Fibroblast of skin of right quadriceps (primary cell): ENCODE results near the gene BBIP1.
"Not testable (repeated sequence)": the region's sequence is repeated elsewhere in the genome, so short reads cannot be mapped to it uniquely, and the experiment has no call there.

Source experiments
- DNase-seq: peaks from one replicate; pipeline ENCODE4 v3.0.0-alpha.2; 2013

The BBIP1 gene

DNA sequence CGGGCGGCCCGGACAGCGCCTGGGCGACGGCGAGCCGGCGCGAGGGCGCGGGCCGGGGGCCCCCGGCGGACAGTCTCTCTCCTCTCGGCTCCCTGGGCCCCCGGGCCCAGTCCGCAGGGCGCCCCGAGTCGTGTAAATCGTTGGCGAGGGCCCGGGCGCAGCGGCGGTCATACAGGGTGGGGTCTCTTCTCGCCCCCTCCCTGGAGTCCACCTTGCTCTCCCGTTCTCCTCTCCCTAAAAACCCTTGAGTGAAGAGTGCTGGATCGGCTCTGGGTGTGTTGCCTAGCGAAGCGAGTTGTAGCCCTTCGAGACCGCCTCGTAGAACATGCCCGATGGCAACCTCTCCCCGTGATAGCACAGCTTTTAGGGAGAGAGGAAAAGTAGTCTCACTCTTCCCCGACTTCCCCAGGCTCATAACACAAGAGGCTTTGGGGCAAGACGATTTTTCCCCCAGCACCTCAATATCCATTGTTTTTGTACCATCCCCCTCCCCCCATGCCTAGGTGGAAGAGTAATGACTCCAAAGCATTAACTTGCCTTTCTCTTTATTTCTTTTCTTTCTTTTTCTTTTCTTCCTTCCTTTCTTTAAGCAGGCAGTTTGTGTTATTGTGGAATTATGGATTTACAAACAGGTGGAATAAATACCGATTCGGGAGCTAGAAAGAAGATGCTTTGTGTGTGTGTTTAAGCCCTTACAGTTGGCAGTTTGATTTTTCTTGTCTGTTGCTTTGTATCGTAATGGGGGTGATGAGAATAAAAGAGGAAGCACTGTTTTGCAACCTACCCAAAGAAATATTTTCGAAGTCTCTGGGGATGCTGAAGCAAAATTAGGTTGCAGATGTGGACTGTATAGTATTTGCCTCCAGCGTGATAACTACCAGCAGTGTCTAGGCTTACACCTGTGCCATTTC, 1.2 kb upstream of the BBIP1 start:
- DNase-seq = peak; percentile 63

DNA sequence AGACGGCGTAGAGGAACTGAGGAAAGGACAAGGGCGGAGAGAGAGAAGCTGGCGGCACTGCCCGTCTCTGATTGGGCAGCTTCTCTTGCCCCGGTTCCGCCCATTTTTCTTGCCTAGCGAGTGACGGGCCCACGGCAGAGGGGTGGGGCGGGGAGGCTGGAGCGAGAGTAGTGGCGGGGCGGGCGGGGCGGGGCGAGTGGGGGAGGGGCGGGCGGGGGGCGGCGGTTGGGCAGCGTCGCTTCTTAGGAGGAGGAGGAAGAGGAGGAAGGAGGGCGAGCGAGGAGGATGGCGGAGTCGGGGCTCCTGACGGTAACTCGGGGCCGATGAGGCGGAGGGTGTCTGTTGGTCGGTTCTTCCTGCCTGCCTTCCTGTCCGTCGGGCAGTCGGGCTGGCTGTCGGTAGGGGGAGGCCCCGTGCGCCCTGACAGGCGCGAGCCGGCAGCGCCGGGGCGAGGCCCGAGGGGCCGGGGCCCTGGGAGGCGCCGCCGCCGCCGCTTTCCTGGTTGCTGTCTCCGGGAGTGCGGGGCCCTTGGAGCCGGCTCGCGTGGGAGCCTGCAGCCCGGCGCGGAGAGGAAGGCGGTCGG, 460 bp upstream of the BBIP1 start, which contains the start of gene SHOC2:
TSS of gene SHOC2 (plus strand) at position 256 of the 583 bp plus-strand sequence. CDS start 44,755 bp downstream, outside the sequence.
- no peak for DNase-seq

DNA sequence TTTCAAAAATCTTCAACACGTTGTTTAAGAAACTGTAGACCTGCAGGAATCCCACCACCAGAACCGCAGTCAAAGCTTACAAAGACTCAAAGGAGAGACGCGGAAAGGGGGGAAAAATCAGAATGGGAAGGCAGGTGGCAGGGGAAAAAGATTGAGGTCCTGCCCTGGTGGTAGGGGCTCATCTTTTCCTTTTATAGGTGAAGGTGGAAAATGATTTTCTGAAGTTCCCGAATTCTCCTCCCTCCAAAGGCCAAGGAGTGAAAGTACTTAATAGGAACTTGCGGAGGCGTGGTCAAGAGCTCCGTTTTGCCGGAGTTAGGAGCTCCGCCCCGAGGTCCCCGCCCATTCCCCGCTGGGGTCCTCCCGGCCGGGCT, 724 bp downstream of the BBIP1 start:
- peak; percentile 94 for DNase-seq

DNA sequence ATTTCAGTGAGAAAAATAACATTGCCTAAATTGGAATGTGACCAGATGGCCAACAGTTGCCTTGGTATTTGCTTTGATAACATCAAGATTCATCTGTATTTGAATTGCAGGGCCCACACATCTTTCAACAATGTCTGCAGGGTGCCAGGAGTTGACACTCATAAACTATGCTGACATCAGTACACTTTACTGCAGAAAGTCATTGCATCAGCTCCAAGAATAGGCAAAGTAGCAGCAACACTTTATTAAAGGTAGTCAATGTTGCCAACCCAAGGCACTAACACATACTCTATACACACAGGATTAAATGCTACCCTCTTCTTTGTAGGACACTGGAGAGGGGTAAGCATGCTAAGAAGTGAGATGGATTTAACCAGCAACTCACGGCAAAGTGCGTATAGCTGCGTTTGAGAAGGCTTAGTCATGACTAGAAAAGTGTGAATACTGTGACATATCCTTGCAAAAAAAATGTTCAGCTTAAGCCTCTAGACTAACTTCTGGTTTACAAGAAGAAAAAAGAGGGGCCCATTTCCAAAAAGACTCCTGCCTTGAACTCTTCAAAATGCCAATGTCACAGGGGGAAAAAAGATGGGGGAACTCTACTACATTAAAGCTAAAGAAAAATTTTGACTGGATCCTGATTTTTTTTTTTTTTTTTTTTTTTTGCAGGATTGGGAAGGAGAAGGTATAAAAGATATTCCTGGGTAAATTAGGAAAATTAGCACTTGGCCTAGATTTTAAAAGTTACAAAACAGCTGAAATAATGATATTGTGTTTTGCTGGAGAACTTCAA, 2.2 kb downstream of the BBIP1 start:
- DNase-seq = peak; percentile 92

DNA sequence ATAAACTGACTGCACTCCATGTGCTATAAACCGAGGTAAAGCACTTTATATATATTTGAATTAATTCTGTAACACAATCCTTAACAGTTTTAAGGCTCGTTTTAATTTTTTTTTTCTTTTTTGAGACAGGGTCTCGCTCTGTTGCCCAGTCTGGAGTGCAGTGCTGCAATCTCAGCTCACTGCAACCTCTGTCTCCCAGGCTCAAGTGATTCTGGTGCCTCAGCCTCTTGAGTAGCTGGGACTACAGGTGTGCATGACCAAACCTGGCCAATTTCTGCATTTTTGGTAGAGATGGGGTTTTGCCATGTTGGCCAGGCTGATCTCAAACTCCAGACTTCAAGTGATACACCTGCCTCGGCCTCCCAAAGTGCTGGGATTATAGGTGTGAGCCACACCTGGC, 3.4 kb downstream of the BBIP1 start:
- DNase-seq = not testable (repeated sequence)

DNA sequence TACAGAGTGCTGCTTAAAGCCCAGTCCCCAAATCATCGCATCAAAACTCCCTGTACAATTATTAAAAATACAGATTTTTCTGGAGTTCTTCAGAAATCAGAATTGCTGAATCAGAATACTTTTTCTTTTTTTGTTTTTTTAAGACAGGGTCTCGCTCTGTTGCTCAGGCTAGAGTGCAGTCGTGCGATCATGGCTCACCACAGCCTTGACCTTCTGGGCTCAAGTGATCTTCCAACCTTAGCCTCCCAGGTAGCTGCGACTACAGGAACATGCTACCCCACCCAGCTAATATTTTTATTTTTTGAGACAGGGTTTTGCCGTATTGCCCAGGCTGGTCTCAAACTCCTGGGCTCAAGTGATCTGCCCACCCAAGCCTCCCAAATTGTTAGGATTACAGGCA, 3.9 kb downstream of the BBIP1 start:
- DNase-seq = no peak

DNA sequence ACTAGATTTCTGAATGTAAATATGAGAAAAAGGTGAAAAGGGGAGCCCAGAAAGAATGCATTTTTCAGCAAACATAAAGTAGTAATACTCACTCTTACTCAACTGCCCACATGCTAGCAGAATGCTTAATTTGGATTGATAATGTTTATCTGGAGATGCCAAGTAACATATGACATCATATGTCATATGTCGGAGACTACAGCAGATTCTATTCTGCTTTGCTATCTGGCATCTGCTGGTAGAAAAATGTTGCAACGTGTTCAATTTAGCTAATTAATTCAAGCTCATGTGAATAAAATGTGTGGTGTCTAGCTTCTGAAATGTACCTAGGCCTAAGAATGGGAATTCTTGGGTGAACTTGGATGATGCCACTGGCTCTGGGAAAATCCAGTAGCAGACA, 4.5 kb downstream of the BBIP1 start:
- peak; percentile 24 for DNase-seq

DNA sequence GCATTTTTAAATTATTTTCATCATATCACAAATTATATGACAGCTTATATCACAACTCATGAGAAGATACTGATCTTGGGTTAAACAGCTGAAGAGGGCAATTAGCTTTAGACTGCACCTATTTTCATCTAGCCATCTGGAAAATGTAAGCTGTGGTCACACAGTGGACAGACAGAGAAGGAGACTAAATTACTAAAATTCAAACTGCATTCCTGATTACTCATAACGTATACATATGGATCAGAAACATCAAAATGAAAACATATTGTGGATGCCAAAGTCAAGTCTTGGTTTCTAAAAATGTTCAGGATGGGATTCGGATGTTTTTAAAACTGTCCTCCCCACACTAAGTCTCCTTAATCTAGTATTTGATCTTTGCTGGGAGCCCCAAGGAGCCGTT, 6.6 kb downstream of the BBIP1 start:
- DNase-seq = peak; percentile 80

DNA sequence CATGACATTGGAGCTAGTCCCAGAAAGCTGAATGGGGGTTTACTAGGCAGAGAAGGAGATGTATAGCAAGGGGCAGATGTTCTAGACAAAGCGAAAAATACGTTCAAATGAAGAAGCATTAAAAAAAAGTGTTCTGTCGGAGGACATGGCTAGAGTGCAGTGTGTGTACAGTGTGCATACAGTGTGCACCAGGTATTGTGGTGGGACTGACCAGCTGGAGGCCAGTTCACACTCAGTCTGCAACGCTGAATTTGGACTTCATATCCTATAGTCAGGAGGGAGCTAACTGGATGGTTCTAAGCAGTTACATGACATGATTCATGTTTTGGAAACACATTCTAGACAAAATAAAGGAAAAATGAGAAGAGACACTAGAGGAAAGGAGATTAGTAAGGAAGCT, 8.8 kb downstream of the BBIP1 start:
- no peak for DNase-seq

DNA sequence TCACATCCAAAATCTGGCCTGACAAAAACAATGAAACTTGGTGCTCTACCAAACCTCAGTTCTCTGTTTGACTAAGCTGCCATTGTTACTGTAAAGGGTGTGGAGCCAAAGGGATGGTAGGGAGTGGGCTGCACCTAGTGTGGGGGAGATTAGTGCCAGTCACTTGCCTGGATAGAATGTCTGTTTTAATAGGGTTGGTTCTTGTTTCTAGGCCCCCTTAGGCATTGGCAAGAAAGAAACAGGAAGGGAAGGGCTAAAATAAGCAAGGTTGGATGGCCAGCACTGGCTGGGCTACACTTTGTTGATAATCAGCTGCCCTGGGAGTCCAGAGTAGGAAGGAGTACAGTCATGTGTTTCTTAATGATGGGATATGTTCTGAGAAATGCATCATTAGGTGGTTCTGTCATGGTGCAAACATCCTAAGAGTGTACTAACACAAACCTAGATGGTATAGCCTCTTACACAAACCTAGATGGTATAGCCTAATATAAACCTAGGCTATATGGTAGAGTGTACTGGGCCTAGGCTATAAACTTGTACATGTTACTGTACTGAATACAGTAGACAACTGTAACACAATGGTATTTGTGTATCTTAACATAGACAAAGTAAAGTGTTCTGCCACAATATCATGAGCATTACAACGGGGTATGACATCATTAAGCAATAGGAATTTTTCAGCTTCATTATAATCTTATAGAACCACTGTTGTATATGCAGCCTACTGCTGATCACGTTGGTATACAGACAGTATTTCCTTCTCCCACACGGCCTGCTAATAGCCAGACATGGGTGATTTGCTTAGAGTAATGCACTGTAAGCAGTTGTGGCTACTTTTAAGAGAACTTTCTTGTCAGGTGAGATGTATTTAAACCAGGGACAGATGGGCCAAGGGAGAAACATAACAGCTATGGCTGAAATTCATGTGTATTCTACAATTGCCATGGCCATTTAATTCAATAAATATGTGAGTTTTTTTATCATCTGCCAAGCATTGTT, 15.4 kb downstream of the BBIP1 start:
- DNase-seq = no peak

DNA sequence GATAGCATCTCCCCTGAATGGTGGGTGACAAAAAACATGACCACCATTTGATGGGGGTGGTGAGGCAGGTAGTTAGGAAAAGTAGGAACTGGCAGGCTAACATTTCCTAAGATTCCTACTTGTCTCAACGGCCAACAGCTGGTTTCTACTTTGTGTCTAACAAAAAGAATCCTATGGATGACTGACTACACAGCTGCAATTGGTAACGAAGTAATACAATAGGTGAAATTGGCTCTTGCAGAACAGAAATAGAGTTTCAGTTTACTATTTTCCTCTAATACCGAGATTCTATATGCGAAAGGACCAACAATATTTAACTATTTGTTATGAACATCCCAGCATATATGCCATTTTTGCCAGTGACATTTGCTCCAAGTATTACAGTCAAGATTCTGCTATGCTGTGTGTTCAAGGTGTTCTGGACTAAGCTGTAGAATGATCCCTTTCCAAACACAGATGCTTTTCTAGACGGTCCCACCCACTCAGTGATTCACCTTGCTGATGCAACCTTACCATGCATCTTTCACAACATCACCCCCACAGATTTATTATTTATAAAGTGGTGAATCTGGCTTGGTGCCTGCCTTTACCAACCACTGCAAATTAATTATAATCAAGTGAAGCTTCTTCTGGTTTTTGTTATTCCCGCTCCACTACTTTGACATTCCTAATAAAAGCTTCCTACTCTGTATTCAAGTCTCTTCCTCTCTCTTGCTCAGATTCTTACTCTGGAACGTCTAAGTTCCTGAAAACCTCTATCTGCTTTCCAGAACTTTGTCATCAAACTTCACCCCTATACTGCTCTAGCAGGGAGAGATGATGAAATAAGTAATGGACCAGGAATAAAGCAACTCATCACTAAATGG, 16.8 kb downstream of the BBIP1 start:
- peak; percentile 81 for DNase-seq

DNA sequence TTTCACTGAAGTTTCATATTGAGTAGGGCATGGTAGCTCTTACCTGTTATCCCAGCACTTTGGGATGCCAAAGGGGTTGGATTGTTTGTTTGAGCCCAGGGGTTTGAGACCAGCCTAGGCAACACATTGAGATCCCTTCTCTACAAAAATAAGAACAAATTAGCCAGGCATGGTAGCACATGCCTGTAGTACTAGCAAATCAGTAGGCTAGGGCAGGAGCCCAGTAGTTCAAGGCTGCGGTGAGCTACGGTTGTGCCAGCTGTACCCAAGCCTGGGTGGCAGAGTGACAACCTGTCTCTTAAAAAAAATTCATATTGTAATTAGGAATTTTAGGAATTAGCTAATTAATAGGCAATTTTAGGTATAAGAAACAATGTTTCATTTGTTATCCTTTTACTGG, 18.0 kb downstream of the BBIP1 start:
- DNase-seq = no peak

DNA sequence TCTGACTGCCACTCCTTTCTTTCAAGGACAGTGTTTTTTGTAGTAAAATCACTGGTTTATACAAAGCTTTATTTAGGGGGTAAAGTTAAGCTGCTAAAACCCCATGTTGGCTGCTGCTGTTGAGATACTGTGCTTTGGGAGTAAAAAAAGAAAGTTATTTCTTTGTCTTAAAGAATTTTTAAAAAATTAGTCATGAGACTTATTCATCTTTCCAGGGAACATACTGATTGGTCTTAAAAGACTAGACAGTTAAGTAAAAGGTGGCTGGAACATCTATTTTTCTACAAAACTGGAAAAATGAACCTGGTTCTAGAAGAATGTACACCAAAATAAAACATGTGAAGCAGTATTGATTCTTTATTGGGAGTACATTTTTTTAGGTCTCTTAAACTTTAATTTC, 20.6 kb downstream of the BBIP1 start:
- no peak for DNase-seq

DNA sequence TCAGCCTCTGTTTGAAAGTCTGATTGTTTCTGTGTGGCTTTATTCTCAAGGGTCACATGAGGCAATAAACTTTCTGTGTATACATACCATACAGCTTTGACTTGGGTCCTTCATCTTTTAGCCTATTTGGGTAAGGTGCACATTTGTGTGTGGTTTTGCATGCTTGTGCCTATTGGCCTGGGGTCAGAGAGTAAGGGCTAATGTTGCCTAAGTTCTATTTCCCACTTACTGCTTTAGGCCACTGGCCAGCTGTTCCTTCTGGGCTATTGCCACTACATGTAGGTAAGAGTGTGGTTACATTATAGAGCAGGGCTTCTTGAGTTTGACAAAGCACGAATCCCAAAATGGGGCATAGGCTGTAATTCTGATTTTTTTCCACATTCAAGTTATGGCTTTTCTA, 21.8 kb downstream of the BBIP1 start:
- DNase-seq = no peak

DNA sequence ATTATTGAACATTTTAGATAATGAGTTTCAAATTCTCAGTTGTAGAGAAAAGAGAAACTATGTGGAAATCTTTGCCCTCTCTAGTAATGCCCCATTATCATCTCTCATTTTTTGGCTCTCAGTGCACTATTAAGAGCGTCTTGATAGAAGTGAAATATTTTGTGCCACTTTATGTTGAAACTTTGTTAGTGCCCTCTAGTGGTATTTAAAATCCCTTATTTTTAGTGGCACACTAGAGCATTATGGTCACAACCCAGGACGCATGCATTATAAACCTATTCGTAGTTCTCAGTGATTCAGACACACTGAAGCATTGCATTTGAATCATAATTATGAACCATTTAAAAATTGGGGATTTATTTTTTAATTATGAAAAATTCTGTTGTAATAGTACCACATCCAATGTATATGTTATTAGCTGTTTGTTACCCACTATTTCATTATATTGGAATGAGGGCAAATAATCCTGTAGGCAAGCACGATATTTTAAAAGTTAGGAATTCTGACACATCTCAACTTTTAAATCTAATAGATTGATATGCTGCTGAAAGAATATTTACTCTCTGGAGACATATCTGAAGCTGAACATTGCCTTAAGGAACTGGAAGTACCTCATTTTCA, 25.3 kb downstream of the BBIP1 start:
- DNase-seq = peak; percentile 45

DNA sequence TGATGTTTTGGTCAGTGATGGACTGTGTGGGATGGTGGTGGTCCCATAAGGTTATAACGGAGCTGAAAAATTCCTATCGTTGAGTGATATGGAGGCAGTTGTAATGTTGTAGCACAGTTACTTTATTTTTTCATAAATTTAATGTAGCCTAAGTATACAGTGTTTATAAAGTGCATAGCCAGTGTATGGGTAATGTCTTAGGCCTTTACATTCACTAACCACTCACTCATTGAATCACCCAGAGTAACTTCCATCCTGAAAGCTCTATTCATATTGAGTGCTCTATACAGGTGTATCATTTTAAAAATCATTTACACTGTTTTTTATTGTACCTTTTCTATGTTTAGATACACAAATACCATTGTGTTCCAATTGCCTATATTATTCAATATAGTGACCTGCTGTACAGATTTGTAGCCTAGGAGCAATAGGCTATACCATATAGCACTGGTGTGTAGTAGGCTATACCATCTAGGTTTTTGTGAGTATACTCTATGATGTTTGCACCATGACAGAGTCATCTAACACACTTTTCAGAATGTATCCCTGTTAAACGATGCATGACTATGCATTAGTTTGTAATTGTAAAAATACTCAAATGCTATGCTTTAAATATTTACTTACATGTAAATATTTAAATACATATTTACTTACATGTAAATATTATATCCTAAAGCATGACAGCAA, 26.2 kb downstream of the BBIP1 start:
- DNase-seq = no peak

DNA sequence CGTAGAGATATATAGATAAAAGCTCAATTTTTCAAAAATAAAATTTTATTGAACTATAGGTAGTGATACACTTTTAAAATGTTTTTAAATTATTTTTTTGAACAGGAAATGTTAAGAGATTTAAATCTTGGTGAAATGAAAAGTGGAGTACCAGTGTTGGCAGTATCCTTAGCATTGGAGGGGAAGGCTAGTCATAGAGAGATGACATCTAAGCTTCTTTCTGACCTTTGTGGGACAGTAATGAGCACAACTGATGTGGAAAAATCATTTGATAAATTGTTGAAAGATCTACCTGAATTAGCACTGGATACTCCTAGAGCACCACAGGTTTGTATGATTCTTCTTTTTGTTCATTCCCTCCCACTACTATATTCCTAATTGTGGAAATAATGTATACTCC, 31.4 kb downstream of the BBIP1 start:
- DNase-seq = no peak

DNA sequence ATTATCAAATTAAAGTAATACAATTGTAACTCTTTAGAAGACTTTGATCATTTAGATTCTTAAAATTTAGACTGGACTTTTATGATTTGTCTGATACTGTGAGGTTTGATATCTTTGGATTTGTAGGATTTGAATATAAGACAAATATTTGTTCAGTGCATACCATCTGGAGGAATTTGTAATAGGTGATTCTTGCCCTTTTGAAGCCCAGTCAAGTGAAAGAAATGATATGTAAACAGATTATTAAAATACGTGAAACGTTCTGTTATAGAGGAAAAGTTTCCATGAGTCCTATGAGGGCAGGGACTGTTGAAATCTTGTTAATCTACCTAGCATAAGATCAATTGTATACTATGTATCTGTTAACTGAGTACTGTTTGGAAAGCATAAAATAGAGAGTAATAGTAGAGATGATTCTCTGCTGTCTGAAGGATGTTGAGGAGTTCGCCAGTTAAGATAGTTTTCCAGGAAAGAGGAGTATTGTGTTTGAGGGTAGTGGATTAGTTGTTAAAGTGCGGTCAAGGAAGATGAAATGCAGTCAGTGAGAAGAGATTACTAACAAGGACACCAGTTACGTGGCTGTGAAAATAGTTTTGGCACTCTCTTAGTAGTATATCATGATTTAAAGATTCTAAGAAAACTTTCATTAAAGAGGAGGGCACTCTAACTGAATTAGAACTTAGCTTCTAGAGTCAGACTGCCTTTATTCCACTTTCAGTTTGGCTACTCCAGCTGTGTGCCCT, 32.9 kb downstream of the BBIP1 start:
- DNase-seq = no peak

DNA sequence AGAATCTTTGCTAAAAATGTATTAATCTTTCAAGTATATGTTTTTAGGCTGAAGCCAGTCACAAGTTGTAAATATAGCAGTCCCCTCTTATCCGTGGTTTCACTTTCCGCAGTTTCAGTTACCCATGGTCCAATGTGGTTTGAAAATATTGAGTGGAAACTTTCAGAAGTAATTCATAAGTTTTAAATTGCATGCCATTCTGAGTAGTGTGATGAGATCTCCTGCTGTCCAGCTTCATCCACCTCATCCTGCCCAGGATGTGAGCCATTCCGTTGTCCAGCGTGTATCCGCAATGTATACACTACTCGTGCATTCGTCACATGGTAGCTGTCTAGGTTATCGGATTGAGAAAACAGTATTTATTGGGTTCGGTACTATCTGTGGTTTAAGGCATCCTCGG, 35.1 kb downstream of the BBIP1 start:
- no peak for DNase-seq

DNA sequence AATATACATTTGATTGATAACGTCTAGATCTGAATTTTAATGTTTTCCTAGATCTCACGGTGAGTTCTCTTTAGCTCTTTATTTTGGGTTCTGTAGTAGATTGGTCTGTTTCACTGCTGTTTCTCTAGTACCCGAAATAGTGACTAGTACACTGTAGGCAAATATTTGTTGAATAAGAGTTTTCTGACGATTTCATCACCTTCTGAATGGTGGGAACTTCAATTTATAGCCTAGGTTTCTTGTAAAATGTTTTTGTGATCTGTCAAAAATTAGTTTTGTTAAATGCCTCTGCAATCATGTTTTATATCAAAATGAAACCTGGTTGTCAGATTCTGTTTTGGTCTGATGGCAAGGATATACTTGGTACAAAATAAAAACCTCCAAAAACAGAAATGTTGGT, 37.1 kb downstream of the BBIP1 start:
- no peak for DNase-seq
